Measurements from ENCODE around the gene AKR1C2. TPM values are rescaled to one million over a fixed set of nuclear protein-coding genes. Genes with fewer than 3 reads are reported as not detected.

Gene AKR1C2
- total RNA-seq: 1.9 and 6.3 TPM in 2 replicates

GRCh38 chr10:5003127-5004029 is at the start of gene AKR1C2:
AKR1C2 (minus strand) TSS chr10:5003857; CDS start chr10:5003835, 22 bp downstream.

GRCh38 chr10:4962876-4963814 is 40.5 kb downstream of the AKR1C2 start, which contains the start of gene AKR1C1:
AKR1C1 (plus strand) TSS chr10:4963415; CDS start chr10:4963445, 30 bp downstream.

Small RNA genes lying within 50 kb of the gene (small RNA-seq; reads per million reads assigned to genes)
- not detected for gene RF00096 (ENCODE audit: low replicate concordance)

Other genes with a start within 250 kb of the AKR1C2 start
- 10.1 and 15.3 TPM in 2 replicates for gene AKR1E2, start 177.7 kb downstream of the AKR1C2 start, total RNA-seq
- 6.2 and 14.4 TPM in 2 replicates for gene AKR1C1, start 40.4 kb downstream of the AKR1C2 start, total RNA-seq
- gene AKR1C3, start 90.6 kb upstream of the AKR1C2 start, total RNA-seq: 0.86 and 4.4 TPM in 2 replicates
- gene AKR1C8, start 181.3 kb upstream of the AKR1C2 start, total RNA-seq: not detected in 2 replicates
- gene AKR1C4, start 193.0 kb upstream of the AKR1C2 start, total RNA-seq: not detected in 2 replicates